BLaER1 treated with 17β-estradiol and CSF1 and Interleukin-3, amounts not matched to agents 10 nM and 100 nM (cell line): ENCODE measurements around the gene COL15A1.
A peak's percentile ranks its signal among the peaks of the same experiment; 100 is the strongest.

Experiments used
- H3K27ac ChIP-seq, 11 experiments: shearing (Covaris generic); formaldehyde crosslinking; 2 replicates each; pipeline ENCODE4 v1.8.1; 2022
- H3K27me3 ChIP-seq, 11 experiments: shearing (Covaris generic); formaldehyde crosslinking; 2 replicates each; pipeline ENCODE4 v1.8.1; 2022
- H3K36me3 ChIP-seq, 11 experiments: shearing (Covaris generic); formaldehyde crosslinking; 2 replicates each; pipeline ENCODE4 v1.8.1; 2022
- H3K4me1 ChIP-seq, 10 experiments: shearing (Covaris generic); formaldehyde crosslinking; 2 replicates each; pipeline ENCODE4 v1.8.1; 2022
- H3K4me2 ChIP-seq, 11 experiments: shearing (Covaris generic); formaldehyde crosslinking; 2 replicates each; pipeline ENCODE4 v1.8.1; 2022
- H3K4me3 ChIP-seq, 10 experiments: shearing (Covaris generic); formaldehyde crosslinking; 2 replicates each; pipeline ENCODE4 v1.8.1; 2022
- H3K9ac ChIP-seq, 11 experiments: shearing (Covaris generic); formaldehyde crosslinking; 2 replicates each; pipeline ENCODE4 v1.8.1; 2022
- H3K9me3 ChIP-seq, 11 experiments: shearing (Covaris generic); formaldehyde crosslinking; replicated peaks in 1 of 11; 2 replicates each; pipeline ENCODE4 v1.8.1; 2022
- H4K20me1 ChIP-seq, 11 experiments: shearing (Covaris generic); formaldehyde crosslinking; 2 replicates each; pipeline ENCODE4 v1.8.1; 2022
- Cebpa-rat ChIP-seq, 11 experiments: shearing (Covaris generic); IDR thresholded peaks; 2 replicates each; pipeline ENCODE4 v1.8.1; 2022

COL15A1 gene

DNA sequence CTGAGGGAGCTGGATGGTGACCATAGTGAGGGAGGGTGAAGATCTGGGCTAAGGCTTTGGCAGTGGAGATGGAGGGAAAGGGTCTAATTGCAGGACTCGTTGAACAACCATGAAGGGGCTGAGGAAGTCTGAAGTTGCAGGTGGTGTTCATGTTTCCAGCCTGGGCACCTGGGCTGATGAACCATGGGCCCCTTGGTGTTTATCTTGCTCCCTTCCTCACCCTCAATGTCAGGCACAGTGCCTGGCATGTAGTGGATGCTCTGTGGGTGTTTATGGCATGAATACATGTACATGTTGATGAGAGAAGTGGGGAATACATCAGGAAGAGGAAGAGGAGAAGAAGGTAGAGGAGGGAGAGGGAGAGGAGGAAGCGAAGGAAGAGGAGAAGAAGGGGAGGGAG is 31.3 kb upstream of the COL15A1 start:
- Histone ChIP-seq H4K20me1 (no peaks in the 10 kb centered on the region; a peak in 1 of 22 replicates), H3K4me2 (no peak overlapping the region), H3K27me3 (no peaks in the 10 kb centered on the region), H3K9ac (no peak overlapping the region), H3K4me3 (no peak overlapping the region), H3K36me3 (no peaks in the 10 kb centered on the region), H3K27ac (no peak overlapping the region), H3K9me3 (no peaks in the 10 kb centered on the region), H3K4me1 (peaks cover 0 to 18% (median 14%) of the 10 kb centered on the region in 10 experiments; a peak in 15 of 20 replicates)
- no peak for TF ChIP-seq Cebpa-rat (IDR thresholded peaks at IDR 0.05)

DNA sequence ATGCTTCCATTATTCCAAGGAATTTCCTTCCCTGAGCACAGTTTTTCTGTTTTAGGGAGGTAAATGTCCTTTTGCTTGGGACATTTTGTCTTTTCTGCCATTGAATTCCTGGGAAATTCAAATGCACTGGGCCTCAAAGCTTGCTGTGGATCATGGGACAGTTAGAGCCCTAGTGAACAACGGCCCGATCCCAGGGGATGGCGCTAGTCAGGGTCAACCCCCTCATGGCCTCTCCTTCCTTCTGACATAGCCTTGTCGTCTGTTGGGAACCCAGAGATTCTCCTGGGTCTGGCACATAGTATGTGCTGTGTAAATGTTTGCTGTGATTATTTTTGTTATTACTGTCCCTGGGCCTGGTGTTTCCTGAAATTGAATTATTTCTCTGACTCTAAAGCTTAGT is 30.7 kb upstream of the COL15A1 start:
- H3K4me3 ChIP-seq: no peak overlapping the region
- no peak overlapping the region for H3K4me2 ChIP-seq
- peaks cover 0 to 18% (median 14%) of the 10 kb centered on the region in 10 experiments; a peak in 15 of 20 replicates for H3K4me1 ChIP-seq
- no peaks in the 10 kb centered on the region for H3K9me3 ChIP-seq
- H3K27ac ChIP-seq: no peak overlapping the region
- no peaks in the 10 kb centered on the region for H3K27me3 ChIP-seq
- H3K36me3 ChIP-seq: no peaks in the 10 kb centered on the region
- H4K20me1 ChIP-seq: no peaks in the 10 kb centered on the region; a peak in 1 of 22 replicates
- no peak overlapping the region for H3K9ac ChIP-seq
- no peak for TF ChIP-seq Cebpa-rat (IDR thresholded peaks at IDR 0.05)

DNA sequence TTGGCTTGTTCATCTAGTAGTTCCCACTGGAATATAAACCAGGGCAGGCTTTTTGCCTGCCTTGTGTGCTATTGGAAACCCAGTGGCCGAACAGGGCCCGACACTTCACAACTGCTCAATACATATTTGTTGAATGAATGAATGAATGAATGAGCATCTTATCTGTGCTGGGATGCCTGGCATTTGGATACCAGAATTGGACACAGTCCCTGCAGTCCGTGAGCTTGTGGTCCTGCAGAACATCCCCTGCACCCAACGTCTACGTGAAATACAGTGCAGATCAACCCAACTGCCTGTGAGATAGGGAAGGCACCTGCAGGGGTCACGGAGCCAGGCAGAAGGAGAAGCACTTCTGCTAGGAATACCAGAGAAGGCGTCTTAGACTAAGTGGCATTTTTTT is 30.0 kb upstream of the COL15A1 start:
- H4K20me1 ChIP-seq: no peaks in the 10 kb centered on the region
- TF ChIP-seq Cebpa-rat (IDR thresholded peaks at IDR 0.05): no peak
- H3K27me3 ChIP-seq: no peaks in the 10 kb centered on the region
- no peaks in the 10 kb centered on the region for H3K36me3 ChIP-seq
- no peaks in the 10 kb centered on the region for H3K9me3 ChIP-seq
- H3K27ac ChIP-seq: no peak overlapping the region
- no peak overlapping the region for H3K4me2 ChIP-seq
- H3K4me1 ChIP-seq: peaks cover 0 to 11% (median 9%) of the 10 kb centered on the region in 10 experiments; a peak in 15 of 20 replicates
- no peak overlapping the region for H3K9ac ChIP-seq
- no peak overlapping the region for H3K4me3 ChIP-seq

- Histone ChIP-seq H3K36me3 (no peaks in the 10 kb centered on the region), H3K27ac (no peak overlapping the region), H3K27me3 (no peaks in the 10 kb centered on the region), H3K9ac (no peak overlapping the region), H3K4me2 (no peak overlapping the region), H3K9me3 (no peaks in the 10 kb centered on the region), H4K20me1 (no peaks in the 10 kb centered on the region), H3K4me1 (peaks cover 0 to 8% (median 7%) of the 10 kb centered on the region in 10 experiments; a peak in 12 of 20 replicates), H3K4me3 (no peak overlapping the region)
- no peak for TF ChIP-seq Cebpa-rat (IDR thresholded peaks at IDR 0.05)
These were observed 28.1 kb upstream of the COL15A1 start for GRCh38 chr9:98915599-98915998.

DNA sequence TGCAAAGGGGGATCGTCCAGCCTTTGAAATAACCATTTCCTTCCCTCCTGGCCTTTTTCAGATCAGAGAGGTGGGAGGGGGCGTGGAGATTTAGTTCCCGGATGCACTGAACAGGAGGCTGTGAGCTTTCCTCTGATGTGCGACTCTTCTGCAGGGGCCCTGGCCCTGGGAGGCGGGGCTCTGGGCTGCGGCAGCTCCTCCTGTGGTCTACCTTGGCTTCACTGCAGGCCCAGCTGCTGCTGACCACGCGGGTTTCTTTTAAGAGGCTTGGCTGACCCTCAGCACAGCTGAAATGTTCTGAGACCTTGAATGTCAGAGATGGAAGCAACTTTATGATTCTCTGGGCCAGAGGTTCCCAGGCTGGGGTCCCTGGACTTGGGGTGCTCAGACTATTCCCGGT is 27.0 kb upstream of the COL15A1 start:
- no peaks in the 10 kb centered on the region for H3K27me3 ChIP-seq
- no peaks in the 10 kb centered on the region for H3K9me3 ChIP-seq
- no peaks in the 10 kb centered on the region for H4K20me1 ChIP-seq
- H3K36me3 ChIP-seq: no peaks in the 10 kb centered on the region
- peak overlapping the region in 6 of 11 experiments; percentile 10 to 21 (median 14); a peak in 2 of 22 replicates for H3K4me2 ChIP-seq
- H3K4me1 ChIP-seq: peaks cover 0 to 8% (median 7%) of the 10 kb centered on the region in 10 experiments; a peak in 10 of 20 replicates
- H3K4me3 ChIP-seq: no peak overlapping the region
- H3K9ac ChIP-seq: no peak overlapping the region
- H3K27ac ChIP-seq: no peak overlapping the region; a peak in 1 of 22 replicates
- no peak for TF ChIP-seq Cebpa-rat (IDR thresholded peaks at IDR 0.05)

DNA sequence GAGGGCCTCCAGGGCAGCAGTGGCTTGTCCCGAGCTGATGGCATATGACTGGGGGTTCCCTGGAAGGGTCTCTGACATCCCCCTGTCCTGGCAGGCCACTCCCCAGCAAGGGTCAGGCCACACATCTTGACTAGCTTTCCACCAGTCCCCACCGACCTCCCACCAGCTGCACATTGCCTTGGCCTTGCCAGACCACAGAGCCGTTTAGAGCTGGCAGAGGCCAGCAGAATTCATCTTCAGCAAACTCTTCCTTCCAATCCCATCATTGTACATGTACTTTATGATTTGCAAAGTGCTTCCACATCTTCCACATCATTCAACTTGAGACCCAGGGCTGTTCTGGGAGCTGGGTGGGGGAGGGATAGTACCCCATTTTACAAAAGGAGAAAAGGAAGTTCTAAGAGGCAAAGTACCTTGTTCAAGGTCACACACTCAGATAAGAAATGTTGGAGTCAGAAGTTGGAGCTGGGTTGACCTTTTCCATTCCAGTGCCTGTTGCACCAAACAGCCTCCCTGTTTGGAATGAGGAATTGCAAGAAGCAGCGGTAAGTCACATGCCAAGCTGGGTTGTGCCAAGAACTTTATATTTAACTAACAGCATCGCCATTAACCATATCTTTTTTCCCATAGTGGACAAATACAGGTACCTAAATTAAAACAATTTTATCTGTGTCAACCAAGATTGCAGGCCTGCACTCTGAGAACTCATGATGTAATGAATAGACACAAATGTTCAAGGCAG is 25.8 kb upstream of the COL15A1 start:
- no peak overlapping the region for H3K4me2 ChIP-seq
- H3K36me3 ChIP-seq: no peaks in the 10 kb centered on the region
- no peaks in the 10 kb centered on the region for H3K27me3 ChIP-seq
- H3K4me3 ChIP-seq: no peak overlapping the region
- H3K27ac ChIP-seq: no peak overlapping the region
- TF ChIP-seq Cebpa-rat (IDR thresholded peaks at IDR 0.05): no peak
- no peak overlapping the region for H3K9ac ChIP-seq
- H4K20me1 ChIP-seq: no peaks in the 10 kb centered on the region
- H3K4me1 ChIP-seq: peaks cover 4 to 13% (median 8%) of the 10 kb centered on the region in 10 experiments; a peak in 17 of 20 replicates
- no peaks in the 10 kb centered on the region for H3K9me3 ChIP-seq

DNA sequence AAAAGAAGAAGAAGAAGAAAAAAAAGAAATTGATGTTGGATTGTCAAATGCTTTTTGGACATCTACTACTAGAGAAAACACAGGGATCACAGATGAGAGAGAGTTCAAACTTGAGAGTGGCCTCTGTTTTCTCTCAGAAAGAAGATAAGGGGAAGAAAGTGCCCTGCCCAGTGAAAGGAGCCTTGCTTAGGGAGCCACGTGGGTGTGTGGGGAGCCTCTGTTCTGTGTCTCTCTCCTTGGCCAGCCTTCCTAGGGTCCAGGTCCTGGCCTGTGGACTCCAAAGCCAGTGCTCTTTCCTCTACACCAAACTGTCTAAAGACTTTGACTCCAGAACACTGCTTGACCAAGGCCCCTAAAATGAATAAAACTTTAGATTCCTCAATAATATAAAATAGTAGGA is 22.0 kb upstream of the COL15A1 start:
- Histone ChIP-seq H3K9me3 (no peaks in the 10 kb centered on the region), H4K20me1 (no peaks in the 10 kb centered on the region), H3K36me3 (no peaks in the 10 kb centered on the region), H3K27me3 (no peaks in the 10 kb centered on the region), H3K9ac (no peak overlapping the region), H3K4me1 (peaks cover under 1 to 15% (median 11%) of the 10 kb centered on the region in 10 experiments; a peak in 17 of 20 replicates), H3K4me3 (no peak overlapping the region), H3K4me2 (no peak overlapping the region), H3K27ac (no peak overlapping the region)
- no peak for TF ChIP-seq Cebpa-rat (IDR thresholded peaks at IDR 0.05)

DNA sequence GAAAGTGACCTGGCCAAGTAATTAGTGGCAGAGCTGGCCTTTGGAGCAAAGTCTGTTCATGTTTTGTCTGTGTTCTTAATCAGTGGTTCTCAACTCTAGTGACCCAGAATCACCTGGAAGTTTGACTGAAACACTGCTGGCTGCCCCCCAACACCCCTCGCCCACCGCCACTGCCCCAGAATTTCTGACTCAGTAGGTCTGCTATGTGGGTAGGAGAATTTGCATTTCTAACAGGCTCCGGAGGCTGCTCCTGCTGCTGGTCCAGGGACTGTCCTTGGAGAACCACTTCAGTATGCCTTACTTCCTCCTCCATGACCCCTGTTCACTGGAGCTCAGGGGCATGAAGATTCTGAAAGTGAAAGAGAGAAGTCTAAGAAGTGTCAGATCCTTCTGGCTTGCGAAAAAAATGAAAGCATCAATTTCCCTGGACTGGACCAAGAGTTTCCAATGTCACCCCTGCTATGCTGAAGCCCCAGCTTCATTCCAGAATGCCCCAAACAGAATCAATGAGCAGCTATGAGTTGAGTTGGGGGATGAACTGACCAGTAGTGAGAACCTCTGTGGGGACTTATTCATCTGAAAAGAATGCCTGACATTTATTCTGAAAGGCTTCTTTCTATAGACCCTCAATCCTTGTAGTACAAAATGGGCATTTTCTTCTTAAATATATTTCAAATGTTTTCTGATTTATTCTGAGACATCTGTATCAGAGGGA is 20.8 kb upstream of the COL15A1 start:
- no peak for TF ChIP-seq Cebpa-rat (IDR thresholded peaks at IDR 0.05)
- peaks cover 0 to 15% (median 10%) of the 10 kb centered on the region in 10 experiments; a peak in 14 of 20 replicates for H3K4me1 ChIP-seq
- H3K27me3 ChIP-seq: no peaks in the 10 kb centered on the region
- H3K4me2 ChIP-seq: peak overlapping the region in 7 of 11 experiments; percentile 2 to 54 (median 45); a peak in 11 of 22 replicates
- no peaks in the 10 kb centered on the region for H3K9me3 ChIP-seq
- H4K20me1 ChIP-seq: no peaks in the 10 kb centered on the region
- peak overlapping the region in 1 of 11 experiments; percentile 45; a peak in 1 of 22 replicates for H3K27ac ChIP-seq
- no peaks in the 10 kb centered on the region for H3K36me3 ChIP-seq
- no peak overlapping the region for H3K9ac ChIP-seq
- H3K4me3 ChIP-seq: no peak overlapping the region

DNA sequence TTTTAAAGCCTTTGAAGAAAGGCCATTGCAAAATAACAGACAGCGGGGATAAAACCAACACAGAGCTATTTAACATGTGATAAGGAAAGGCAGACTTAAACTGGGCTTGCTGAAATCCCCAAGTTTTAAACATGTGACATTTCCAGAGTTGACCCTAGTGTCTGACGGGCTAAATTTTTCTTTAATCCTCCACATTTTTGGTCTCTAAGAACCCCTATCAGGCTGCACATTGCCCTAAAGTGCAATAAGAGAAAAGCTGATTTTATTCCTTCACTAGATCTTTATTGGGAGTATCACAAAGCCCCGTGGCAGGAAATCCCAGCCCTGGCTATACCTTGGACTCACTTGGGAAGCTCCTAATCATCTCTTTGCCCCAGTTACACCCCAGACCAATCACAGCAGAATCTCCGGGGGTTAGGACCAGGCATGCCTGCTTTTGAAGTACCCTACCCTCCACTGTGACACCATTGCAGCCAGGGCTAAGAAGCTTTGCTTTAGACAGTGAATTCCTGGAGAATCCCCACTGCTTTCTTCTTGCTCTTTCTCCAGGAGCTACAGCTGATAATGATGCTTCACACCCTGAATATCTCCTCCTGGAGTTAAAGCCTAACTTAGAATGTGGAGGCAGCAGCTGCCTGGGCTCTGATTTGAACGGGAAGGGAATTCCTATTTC is 20.1 kb upstream of the COL15A1 start:
- Histone ChIP-seq H3K9me3 (no peaks in the 10 kb centered on the region), H3K27ac (peak overlapping the region in 2 of 11 experiments; percentile 18 to 45; a peak in 1 of 22 replicates), H3K36me3 (no peaks in the 10 kb centered on the region), H4K20me1 (no peaks in the 10 kb centered on the region), H3K4me1 (peaks cover 0 to 15% (median 10%) of the 10 kb centered on the region in 10 experiments; a peak in 14 of 20 replicates), H3K4me2 (peak overlapping the region in 5 of 11 experiments; percentile 36 to 54 (median 47); a peak in 7 of 22 replicates), H3K27me3 (no peaks in the 10 kb centered on the region), H3K9ac (no peak overlapping the region), H3K4me3 (no peak overlapping the region)
- TF ChIP-seq Cebpa-rat (IDR thresholded peaks at IDR 0.05): no peak
